LNCAP (cell line): ENCODE data around the gene COL2A1.

ENCODE experiments used
- CTCF ChIP-seq: fragments of 450-650 bp; IDR thresholded peaks from 2 replicates; pipeline ENCODE4 v1.5.1; 2017; ENCODE audit warnings: mild to moderate bottlenecking

The COL2A1 gene

GRCh38 chr12:48015954-48016353 is 11.7 kb upstream of the COL2A1 start:
- TF ChIP-seq CTCF, result no peak

- no peak for TF ChIP-seq CTCF
Observed at GRCh38 chr12:48015129-48015528, 10.9 kb upstream of the COL2A1 start.

- TF ChIP-seq CTCF, result no peak
Observed at GRCh38 chr12:48013287-48013686, 9.0 kb upstream of the COL2A1 start.

- TF ChIP-seq CTCF, result no peak
Observed at GRCh38 chr12:48012070-48012469, 7.8 kb upstream of the COL2A1 start.

- no peak for TF ChIP-seq CTCF
Observed at GRCh38 chr12:48010366-48010970, 6.2 kb upstream of the COL2A1 start.

- no peak for TF ChIP-seq CTCF
Observed at GRCh38 chr12:48009471-48009870, 5.2 kb upstream of the COL2A1 start.

- no peak for TF ChIP-seq CTCF
Observed at GRCh38 chr12:48008950-48009349, 4.7 kb upstream of the COL2A1 start.

- TF ChIP-seq CTCF, result no peak
Observed at GRCh38 chr12:48008349-48008748, 4.1 kb upstream of the COL2A1 start.
